HG02970 (cell line): ENCODE data around the gene OR2AE1.
"Not testable (repeated sequence)": the region's sequence is repeated elsewhere in the genome, so short reads cannot be mapped to it uniquely, and the experiment has no call there.

Experiments
- ATAC-seq: cut with Tn5 transposase; IDR thresholded peaks from one replicate; pipeline ENCODE4 v1.9.1; 2021; ENCODE audit warnings: mild to moderate bottlenecking, moderate library complexity, moderate number of reproducible peaks; ENCODE audit not compliant: unreplicated experiment, low FRiP score

OR2AE1 gene

DNA sequence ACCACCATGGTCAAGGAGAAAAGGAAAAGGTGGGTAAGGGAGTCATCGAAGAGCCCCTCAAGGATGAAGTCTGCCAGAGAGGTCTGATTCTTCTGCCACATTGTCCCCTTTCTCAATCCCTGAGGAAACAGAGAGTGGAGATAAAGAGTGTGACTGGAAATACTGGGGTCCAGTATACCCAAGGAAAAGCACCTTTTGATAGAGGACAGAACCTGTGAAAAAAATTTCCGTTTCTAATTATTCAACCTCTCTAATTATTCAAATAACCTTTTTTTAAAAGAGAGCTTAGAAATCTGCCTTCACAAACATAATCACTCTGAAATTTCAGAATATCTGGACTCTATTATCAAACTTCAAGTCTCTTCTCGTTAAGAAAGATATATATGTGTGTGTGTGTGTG is at the start of gene OR2AE1:
TSS of gene OR2AE1 (minus strand) at position 101 of the 400 bp plus-strand sequence. CDS start at position 101, 0 bp downstream.
- ATAC-seq = no peak

GRCh38 chr7:99926321-99926720 is 49.5 kb upstream of the OR2AE1 start:
- no peak for ATAC-seq

DNA sequence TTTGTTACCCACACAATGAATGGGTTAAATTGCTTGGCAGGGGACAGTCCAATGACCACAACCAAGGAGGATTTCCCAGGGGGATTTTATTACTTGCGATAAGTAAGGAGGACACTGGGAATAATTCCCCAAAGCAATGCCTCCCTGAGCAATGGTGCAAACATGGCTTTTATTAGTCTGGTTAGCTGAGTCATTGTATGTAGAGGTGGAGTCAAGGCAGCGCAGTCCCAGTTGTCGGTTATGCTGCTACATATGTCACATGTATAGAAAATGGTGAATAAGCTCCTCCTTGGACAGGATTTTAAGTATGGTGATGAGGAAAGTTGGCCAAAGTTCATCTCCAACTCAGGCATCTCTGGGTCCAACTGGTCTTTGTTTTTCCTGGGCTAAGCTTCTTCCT is 46.4 kb upstream of the OR2AE1 start:
- no peak for ATAC-seq

DNA sequence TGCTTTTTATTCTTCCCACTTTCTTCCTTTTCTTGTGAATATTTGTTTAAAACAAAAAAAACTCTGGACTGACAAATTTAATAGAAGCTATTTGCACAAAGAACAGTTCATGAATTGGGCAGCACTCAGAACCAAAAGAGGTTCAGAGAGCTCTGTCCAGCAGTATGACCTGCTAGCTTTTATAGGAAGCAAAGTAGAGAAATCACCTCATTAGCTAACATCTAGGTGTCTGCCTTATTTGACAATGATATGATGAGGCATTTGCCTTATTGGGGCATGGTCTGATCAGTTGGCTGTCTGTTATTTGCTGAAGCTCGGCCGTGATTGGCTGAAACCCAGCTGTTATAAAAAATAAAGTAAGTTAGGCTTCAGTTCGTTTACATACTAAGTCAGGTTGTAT is 43.3 kb upstream of the OR2AE1 start:
- no peak for ATAC-seq

- no peak for ATAC-seq
Measured at GRCh38 chr7:99919814-99920112, 42.9 kb upstream of the OR2AE1 start.

GRCh38 chr7:99918959-99919813 is 42.4 kb upstream of the OR2AE1 start, which contains the start of gene TRIM4:
Gene TRIM4, minus strand, starts transcription at chr7:99919530. Its CDS starts 129 bp downstream, at chr7:99919401.
- peak; percentile 80 for ATAC-seq

GRCh38 chr7:99910976-99911375 is 34.1 kb upstream of the OR2AE1 start:
- no peak for ATAC-seq

GRCh38 chr7:99901581-99901980 is 24.7 kb upstream of the OR2AE1 start:
- no peak for ATAC-seq

DNA sequence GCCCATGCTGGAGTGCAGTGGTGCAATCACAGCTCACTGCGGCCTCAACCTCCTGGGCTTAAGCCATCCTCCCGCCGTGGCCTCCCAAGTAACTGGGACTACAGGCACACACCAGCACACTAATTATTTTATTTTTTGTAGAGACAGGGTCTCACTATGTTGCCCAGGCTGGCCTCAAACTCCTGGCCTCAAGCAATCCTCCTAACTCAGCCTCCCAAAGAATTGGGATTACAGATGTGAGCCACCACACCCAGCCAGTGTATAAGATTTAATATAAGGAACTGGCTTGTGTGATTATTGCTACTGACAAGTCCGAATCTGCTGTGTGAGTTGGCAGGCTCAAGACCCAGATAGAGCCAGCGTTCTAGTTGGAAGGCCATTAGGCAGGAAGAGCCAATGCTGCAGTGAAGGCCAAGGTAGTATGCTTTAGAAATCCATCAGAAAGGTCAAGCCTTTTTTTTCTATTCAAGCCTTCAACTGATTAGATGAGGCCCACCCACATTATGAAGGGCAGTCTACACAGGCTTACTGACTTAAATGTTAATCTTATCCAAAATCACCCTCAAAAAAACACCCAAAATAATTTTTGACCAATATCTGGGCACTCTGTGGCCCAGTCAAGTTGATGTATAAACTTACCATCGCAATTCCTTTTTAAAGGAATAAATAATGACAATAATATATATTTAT is 23.1 kb upstream of the OR2AE1 start:
- ATAC-seq = no peak

DNA sequence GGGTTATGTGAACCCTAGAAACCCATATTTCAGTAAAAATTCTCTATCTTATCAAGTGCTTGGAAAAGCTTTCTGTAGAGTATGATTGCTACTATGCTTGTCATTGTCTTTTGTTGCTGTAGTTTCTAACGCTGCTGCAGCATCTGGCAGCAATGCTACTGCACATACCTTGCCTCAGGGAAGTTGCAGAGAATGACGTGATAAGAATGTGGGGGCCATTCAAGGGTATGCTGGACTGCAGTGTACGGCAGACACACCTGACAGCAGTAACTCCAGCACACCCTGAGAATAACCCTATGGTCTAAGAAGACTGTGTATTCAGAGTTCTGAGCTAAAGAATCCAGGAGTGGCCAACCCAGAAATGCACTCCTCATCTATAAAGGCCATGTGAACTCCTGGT is 22.0 kb upstream of the OR2AE1 start:
- ATAC-seq = no peak

- no peak for ATAC-seq
Measured at GRCh38 chr7:99898023-99898357, 21.2 kb upstream of the OR2AE1 start.

- ATAC-seq = no peak
Measured at GRCh38 chr7:99897322-99898022, 20.6 kb upstream of the OR2AE1 start.

- ATAC-seq = no peak
Measured at GRCh38 chr7:99894738-99895137, 17.9 kb upstream of the OR2AE1 start.

DNA sequence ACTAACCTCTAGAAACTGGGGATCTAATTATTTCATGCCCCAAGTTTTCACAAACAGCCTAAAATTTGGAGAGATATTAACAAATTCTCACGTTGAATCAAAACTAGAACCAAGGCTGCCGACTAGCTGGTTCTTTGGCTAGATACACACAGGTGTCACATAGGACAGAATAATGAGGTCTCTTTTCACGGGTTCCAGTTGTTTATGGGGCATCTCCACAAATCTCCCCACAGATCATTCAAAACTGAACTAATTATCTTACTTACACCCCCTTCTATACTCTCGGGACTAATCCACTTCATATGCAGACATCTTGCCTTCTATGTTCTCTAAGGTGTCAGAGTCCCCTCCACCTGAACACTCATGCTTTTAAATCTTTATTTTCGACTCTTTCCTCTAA is 16.4 kb upstream of the OR2AE1 start:
- no peak for ATAC-seq

DNA sequence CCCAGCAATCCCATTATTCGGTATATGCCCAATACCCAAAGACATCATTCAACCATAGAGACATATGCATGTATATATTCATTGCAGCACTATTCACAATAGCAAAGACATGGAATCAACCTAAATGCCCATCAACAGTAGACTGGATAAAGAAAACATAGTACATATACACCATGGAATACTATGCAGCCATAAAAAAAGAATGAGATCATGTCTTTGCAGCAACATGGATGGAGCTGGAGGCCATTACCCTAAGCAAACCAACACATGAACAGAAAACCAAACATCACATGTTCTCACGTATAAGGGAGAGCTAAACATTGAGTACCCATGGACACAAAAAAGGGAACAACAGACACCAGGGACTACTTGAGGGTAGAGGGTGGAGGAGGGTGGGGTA is 13.5 kb upstream of the OR2AE1 start:
- ATAC-seq = not testable (repeated sequence)

- ATAC-seq = not testable (repeated sequence)
Measured at GRCh38 chr7:99888366-99888765, 11.5 kb upstream of the OR2AE1 start.

DNA sequence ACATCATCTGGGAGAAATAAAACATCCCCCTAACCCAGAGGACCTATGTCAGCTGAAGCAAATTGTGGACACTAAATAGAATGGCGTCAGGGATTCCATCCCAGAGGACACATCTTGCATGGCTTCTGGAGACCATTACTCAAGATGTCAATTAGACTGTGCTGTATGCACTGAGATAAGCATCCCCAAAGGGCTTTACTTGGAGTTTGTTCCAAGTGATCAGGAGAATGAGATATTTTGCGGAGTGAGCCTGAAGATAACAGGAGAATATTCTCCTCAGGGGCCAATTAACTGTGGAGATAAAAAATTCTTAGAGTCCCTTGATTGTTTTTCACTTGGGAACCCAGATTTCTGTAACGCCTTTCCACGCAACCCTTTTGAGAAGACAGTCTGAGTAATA is 4.5 kb upstream of the OR2AE1 start:
- no peak for ATAC-seq

- no peak for ATAC-seq
Measured at GRCh38 chr7:99876491-99876890, 342 bp downstream of the OR2AE1 start.

- ATAC-seq = no peak
Measured at GRCh38 chr7:99868246-99868645, 8.6 kb downstream of the OR2AE1 start.

- ATAC-seq = not testable (repeated sequence)
Measured at GRCh38 chr7:99867477-99867876, 9.4 kb downstream of the OR2AE1 start.

GRCh38 chr7:99863847-99864440 is 12.9 kb downstream of the OR2AE1 start:
- ATAC-seq = no peak
